B cell (primary cell): ENCODE results near the gene CHD1L. TPM values are rescaled to one million over a fixed set of nuclear protein-coding genes. Genes with fewer than 3 reads are reported as not detected.

Experiments
- ATAC-seq: fragments of 200-7000 bp; cut with Tn5 transposase; one replicate; pipeline ENCODE4 v1.10.0; 2021; ENCODE audit warnings: low read depth, mild to moderate bottlenecking, moderate number of reproducible peaks, moderate library complexity
- CTCF ChIA-PET: fragments of 350-600 bp; sonication (Branson Sonifier 250); formaldehyde crosslinking; loops from one replicate; lab custom pipeline; 2021; ENCODE audit warnings: antibody characterized with exemption, inconsistent platforms; lab: Charles Lee
- POLR2A ChIA-PET: fragments of 350-600 bp; sonication (Branson Sonifier 250); formaldehyde crosslinking; loops from one replicate; lab custom pipeline; 2021; ENCODE audit warnings: antibody characterized with exemption; lab: Charles Lee
- DNase-seq: peaks from one replicate; pipeline ENCODE4 v3.0.0; 2013
- H2AFZ ChIP-seq: 2 replicates; pipeline ENCODE4 v1.6.1; 2012; ENCODE audit warnings: mild to moderate bottlenecking, low read depth, low read length; ENCODE audit not compliant: insufficient read depth, poor library complexity, severe bottlenecking
- H3K27ac ChIP-seq, 2 donors: 1 replicate in 1 of 2; 2 replicates in 1 of 2; pipeline ENCODE4 v1.5.1; 2012 to 2013; ENCODE audit warnings: low read length in 2 of 2, mild to moderate bottlenecking in 2 of 2, moderate library complexity in 1 of 2
- H3K27me3 ChIP-seq, 4 experiments: fragments of 200-600 bp in 1 of 4; sonication (generic) in 1 of 4; replicated peaks in 1 of 4; 1 replicate in 2 of 4; 2 replicates in 2 of 4; pipeline versions ENCODE4 v1.6.1 to v1.7.0; 2013 to 2016; ENCODE audit warnings: low read length in 3 of 4, mild to moderate bottlenecking in 2 of 4, mixed read lengths in 1 of 4, moderate library complexity in 1 of 4; ENCODE audit not compliant: insufficient read depth in 4 of 4, control insufficient read depth in 3 of 4; ENCODE audit errors: control extremely low read depth in 1 of 4
- H3K36me3 ChIP-seq, 2 experiments: replicated peaks in 1 of 2; 1 replicate in 1 of 2; 2 replicates in 1 of 2; pipeline versions ENCODE4 v1.6.1 to v1.7.1; 2013; ENCODE audit warnings: low read length in 1 of 2; ENCODE audit not compliant: insufficient read depth in 2 of 2, control insufficient read depth in 1 of 2; ENCODE audit errors: control extremely low read depth in 1 of 2, extremely low read depth in 1 of 2
- H3K4me1 ChIP-seq, 2 donors: fragments of 200-600 bp in 1 of 2; sonication (generic) in 1 of 2; 1 replicate in 1 of 2; 2 replicates in 1 of 2; pipeline versions ENCODE4 v1.5.1 to v1.6.1; 2013 to 2017; ENCODE audit warnings: low read length in 2 of 2; ENCODE audit not compliant: control insufficient read depth in 2 of 2, insufficient read depth in 2 of 2
- H3K4me2 ChIP-seq: replicated peaks from 2 replicates; pipeline ENCODE3; 2012; ENCODE audit warnings: mild to moderate bottlenecking, low read depth, low read length; ENCODE audit not compliant: poor library complexity, severe bottlenecking
- H3K4me3 ChIP-seq, 5 experiments: fragments of 200-600 bp in 1 of 5; sonication (generic) in 1 of 5; 1 replicate in 3 of 5; 2 replicates in 2 of 5; pipeline versions ENCODE4 v1.5.1 to v1.7.0; 2011 to 2016; ENCODE audit warnings: low read length in 4 of 5, mild to moderate bottlenecking in 4 of 5, low read depth in 2 of 5, control low read depth in 1 of 5, moderate library complexity in 1 of 5; ENCODE audit not compliant: insufficient read depth in 1 of 5; ENCODE audit errors: control extremely low read depth in 1 of 5, extremely low read depth in 1 of 5
- H3K79me2 ChIP-seq: fragments of 200-600 bp; sonication (generic); one replicate; pipeline ENCODE4 v1.6.0; 2016; ENCODE audit warnings: low read length; ENCODE audit not compliant: control insufficient read depth, insufficient read depth
- H3K9ac ChIP-seq: fragments of 200-600 bp; sonication (generic); 2 replicates; pipeline ENCODE4 v1.6.1; 2017; ENCODE audit warnings: mild to moderate bottlenecking, low read length, moderate library complexity
- H3K9me3 ChIP-seq, 3 donors: one replicate each; pipeline versions ENCODE4 v1.6.1 to v1.7.1; 2013; ENCODE audit warnings: low read length in 2 of 3; ENCODE audit not compliant: control insufficient read depth in 2 of 3, insufficient read depth in 1 of 3; ENCODE audit errors: control extremely low read depth in 1 of 3
- H4K20me1 ChIP-seq: 2 replicates; pipeline ENCODE4 v1.6.0; 2012; ENCODE audit warnings: mild to moderate bottlenecking, low read length; ENCODE audit not compliant: insufficient read depth, control insufficient read depth, poor library complexity, severe bottlenecking
- H3K27ac Mint-ChIP-seq: one replicate; pipeline ENCODE4 v1.8.0; 2021; ENCODE audit warnings: mixed read lengths
- H3K27me3 Mint-ChIP-seq: one replicate; pipeline ENCODE4 v1.8.0; 2021; ENCODE audit warnings: mixed read lengths
- H3K4me1 Mint-ChIP-seq: one replicate; pipeline ENCODE4 v1.8.0; 2021; ENCODE audit warnings: mixed read lengths
- H3K4me3 Mint-ChIP-seq: one replicate; pipeline ENCODE4 v1.8.0; 2021; ENCODE audit warnings: mixed read lengths
- H3K9me3 Mint-ChIP-seq: one replicate; pipeline ENCODE4 v1.8.0; 2022; ENCODE audit warnings: mixed read lengths; ENCODE audit not compliant: insufficient read depth
- EZH2 ChIP-seq: IDR thresholded peaks from 2 replicates; pipeline ENCODE4 v1.6.1; 2012; ENCODE audit warnings: borderline replicate concordance, low read depth, mild to moderate bottlenecking, moderate library complexity, low read length; ENCODE audit not compliant: insufficient read depth, poor library complexity, severe bottlenecking
- WGBS: methylation state at CpG from one replicate; pipeline ENCODE4 v1.1.5; 2013; ENCODE audit warnings: missing lambda C conversion rate; ENCODE audit not compliant: insufficient coverage; 5-methylcytosine and 5-hydroxymethylcytosine counted together
- intact Hi-C: fragments of 100-400 bp; cut with micrococcal nuclease; formaldehyde crosslinking; loops from one replicate; pipeline ENCODE4 v1.10.0; 2022
- polyA plus RNA-seq: library from polyadenylated mRNA; depleted of rRNA; stranded (reverse); fragments of >200 nt; gene quantifications from 2 replicates; pipeline ENCODE4 v1.2.3, GENCODE V29; 2012
- total RNA-seq, 2 donors: library from RNA; stranded (reverse); fragments of 120-200 nt in 1 of 2; gene quantifications; 1 replicate in 1 of 2; 2 replicates in 1 of 2; pipeline versions ENCODE4 v1.2.3 to v1.2.4, GENCODE V29; 2013 to 2022
- TF ChIP-seq, protein P1 (sequence below): fragments of 200-600 bp; IDR thresholded peaks from one replicate; pipeline ENCODE4 v1.8.0; 2022; ENCODE audit warnings: antibody characterized with exemption, mild to moderate bottlenecking

The CHD1L gene
- total and polyA plus RNA-seq, 2 donors (not counting 1 experiment from before 2014, with no cell fraction given): 32.4 to 54.6 TPM

DNA sequence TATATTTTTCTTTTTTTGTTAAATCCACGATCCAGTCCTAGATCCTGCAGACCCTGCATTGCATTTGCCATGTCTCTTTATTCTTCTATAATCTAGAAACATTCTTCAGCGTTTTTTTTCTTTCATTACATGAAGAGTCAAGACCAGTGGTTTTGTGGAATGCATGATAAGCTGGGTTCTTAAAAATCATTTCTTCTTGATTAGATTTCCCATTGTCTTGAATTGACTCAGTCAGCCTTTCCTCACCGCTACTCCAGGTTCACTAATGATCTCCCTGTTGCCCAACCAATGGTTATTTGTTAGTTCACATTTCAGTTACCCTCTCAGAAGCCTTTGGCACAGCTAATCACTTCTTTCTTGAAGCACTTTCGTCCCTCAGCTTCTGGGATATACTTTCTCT is 25.2 kb downstream of the CHD1L start:
- peaks cover 23 to 88% of the 10 kb centered on the region in 2 experiments for H3K36me3 ChIP-seq
- ATAC-seq (no peak), DNase-seq (no peak)
- CTCF ChIA-PET: no interaction called here
- no peaks in the 10 kb centered on the region for H4K20me1 ChIP-seq
- H3K9me3 ChIP-seq: no peaks in the 10 kb centered on the region
- no peak overlapping the region for H3K27ac Mint-ChIP-seq
- no peak overlapping the region for H2AFZ ChIP-seq
- no peak overlapping the region for H3K4me2 ChIP-seq
- no peaks in the 10 kb centered on the region for H3K9me3 Mint-ChIP-seq
- WGBS: 94% methylated on average over 2 of the region's 4 CpGs
- no peaks in the 10 kb centered on the region for H3K27me3 Mint-ChIP-seq
- H3K4me1 Mint-ChIP-seq: no peaks in the 10 kb centered on the region
- intact Hi-C loops: no loop called here
- no peaks in the 10 kb centered on the region for H3K79me2 ChIP-seq
- no peaks in the 10 kb centered on the region for H3K27me3 ChIP-seq
- no peaks in the 10 kb centered on the region for H3K4me1 ChIP-seq
- H3K27ac ChIP-seq: no peak overlapping the region
- POLR2A ChIA-PET: no interaction called here
- TF ChIP-seq EZH2: no peak
- TF ChIP-seq, protein P1, sequence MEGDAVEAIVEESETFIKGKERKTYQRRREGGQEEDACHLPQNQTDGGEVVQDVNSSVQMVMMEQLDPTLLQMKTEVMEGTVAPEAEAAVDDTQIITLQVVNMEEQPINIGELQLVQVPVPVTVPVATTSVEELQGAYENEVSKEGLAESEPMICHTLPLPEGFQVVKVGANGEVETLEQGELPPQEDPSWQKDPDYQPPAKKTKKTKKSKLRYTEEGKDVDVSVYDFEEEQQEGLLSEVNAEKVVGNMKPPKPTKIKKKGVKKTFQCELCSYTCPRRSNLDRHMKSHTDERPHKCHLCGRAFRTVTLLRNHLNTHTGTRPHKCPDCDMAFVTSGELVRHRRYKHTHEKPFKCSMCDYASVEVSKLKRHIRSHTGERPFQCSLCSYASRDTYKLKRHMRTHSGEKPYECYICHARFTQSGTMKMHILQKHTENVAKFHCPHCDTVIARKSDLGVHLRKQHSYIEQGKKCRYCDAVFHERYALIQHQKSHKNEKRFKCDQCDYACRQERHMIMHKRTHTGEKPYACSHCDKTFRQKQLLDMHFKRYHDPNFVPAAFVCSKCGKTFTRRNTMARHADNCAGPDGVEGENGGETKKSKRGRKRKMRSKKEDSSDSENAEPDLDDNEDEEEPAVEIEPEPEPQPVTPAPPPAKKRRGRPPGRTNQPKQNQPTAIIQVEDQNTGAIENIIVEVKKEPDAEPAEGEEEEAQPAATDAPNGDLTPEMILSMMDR: no peak
- H3K4me3 Mint-ChIP-seq: no peak overlapping the region
- no peak overlapping the region for H3K9ac ChIP-seq
- H3K4me3 ChIP-seq: no peak overlapping the region

DNA sequence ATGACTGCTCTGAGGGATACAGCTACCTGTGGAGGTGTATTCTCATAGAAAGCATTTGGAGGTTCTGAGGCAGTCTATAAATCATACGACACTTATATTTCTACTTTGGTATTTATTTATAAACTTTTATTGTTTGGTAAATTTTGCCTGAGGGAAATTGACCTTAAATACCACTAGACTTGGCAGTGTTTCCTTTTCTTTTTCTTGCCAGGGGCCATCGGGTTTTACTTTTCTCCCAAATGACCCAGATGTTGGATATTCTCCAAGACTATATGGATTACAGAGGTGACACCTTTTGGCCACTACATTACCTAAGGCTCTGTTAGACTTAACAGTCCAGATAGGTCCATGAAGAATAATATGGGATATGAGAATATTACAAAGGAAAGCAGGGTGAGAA is 28.2 kb downstream of the CHD1L start:
- intact Hi-C loops: no loop called here
- H4K20me1 ChIP-seq: no peaks in the 10 kb centered on the region
- H3K4me2 ChIP-seq: no peak overlapping the region
- Mint-ChIP-seq H3K27me3 (no peaks in the 10 kb centered on the region), H3K27ac (no peak overlapping the region), H3K4me3 (no peak overlapping the region), H3K4me1 (no peaks in the 10 kb centered on the region), H3K9me3 (no peaks in the 10 kb centered on the region)
- DNase-seq (no peak), ATAC-seq (no peak)
- H3K4me3 ChIP-seq: no peak overlapping the region
- no peaks in the 10 kb centered on the region for H3K9me3 ChIP-seq
- H3K27me3 ChIP-seq: no peaks in the 10 kb centered on the region
- no CpG with 5 or more reads among the region's 2 CpGs for WGBS
- H2AFZ ChIP-seq: no peak overlapping the region
- no peaks in the 10 kb centered on the region for H3K4me1 ChIP-seq
- H3K36me3 ChIP-seq: peaks cover 25 to 65% of the 10 kb centered on the region in 2 experiments
- TF ChIP-seq, protein P1: no peak
- TF ChIP-seq EZH2: no peak
- H3K9ac ChIP-seq: no peak overlapping the region
- ChIA-PET POLR2A (no interaction called here), CTCF (no interaction called here)
- no peak overlapping the region for H3K27ac ChIP-seq
- H3K79me2 ChIP-seq: no peaks in the 10 kb centered on the region
